HG03571 (cell line): ENCODE measurements around the gene FSTL3.
"Not testable (repeated sequence)": the region's sequence is repeated elsewhere in the genome, so short reads cannot be mapped to it uniquely, and the experiment has no call there.

Experiments used
- ATAC-seq: cut with Tn5 transposase; IDR thresholded peaks from one replicate; pipeline ENCODE4 v1.9.1; 2021; ENCODE audit not compliant: unreplicated experiment

The FSTL3 gene

GRCh38 chr19:660793-661426 lies 15.3 kb upstream of the FSTL3 start:
- ATAC-seq, result no peak

GRCh38 chr19:661427-662196 lies 14.6 kb upstream of the FSTL3 start:
- no peak for ATAC-seq

- peak; percentile 10 for ATAC-seq
Observed at GRCh38 chr19:662207-662961, 13.8 kb upstream of the FSTL3 start.

GRCh38 chr19:662962-663681 lies 13.1 kb upstream of the FSTL3 start, which contains the start of gene RNF126:
Gene RNF126 (minus strand): TSS chr19:663214. CDS start chr19:663121, 93 bp downstream.
- peak; percentile 41 for ATAC-seq

GRCh38 chr19:663682-664117 lies 12.5 kb upstream of the FSTL3 start:
- ATAC-seq, result no peak

GRCh38 chr19:664913-665443 lies 11.2 kb upstream of the FSTL3 start:
- no peak for ATAC-seq

- not testable (repeated sequence) for ATAC-seq
Observed at GRCh38 chr19:666985-667573, 9.1 kb upstream of the FSTL3 start.

GRCh38 chr19:668675-669434 lies 7.3 kb upstream of the FSTL3 start:
- ATAC-seq, result not testable (repeated sequence)

GRCh38 chr19:670609-671075 lies 5.5 kb upstream of the FSTL3 start:
- ATAC-seq, result no peak

- no peak for ATAC-seq
Observed at GRCh38 chr19:674282-675151, 1.7 kb upstream of the FSTL3 start.

GRCh38 chr19:676007-676338 lies 219 bp upstream of the FSTL3 start:
- no peak for ATAC-seq

- no peak for ATAC-seq
Observed at GRCh38 chr19:677201-677600, 1.0 kb downstream of the FSTL3 start.

GRCh38 chr19:677601-678436 lies 1.6 kb downstream of the FSTL3 start:
- ATAC-seq, result no peak

GRCh38 chr19:678791-679388 lies 2.7 kb downstream of the FSTL3 start:
- ATAC-seq, result no peak

GRCh38 chr19:679418-680286 lies 3.5 kb downstream of the FSTL3 start:
- ATAC-seq, result peak; percentile 21

GRCh38 chr19:680287-681028 lies 4.3 kb downstream of the FSTL3 start:
- ATAC-seq, result peak; percentile 67
